Measurements from ENCODE around the gene SNX5.

The SNX5 gene

DNA sequence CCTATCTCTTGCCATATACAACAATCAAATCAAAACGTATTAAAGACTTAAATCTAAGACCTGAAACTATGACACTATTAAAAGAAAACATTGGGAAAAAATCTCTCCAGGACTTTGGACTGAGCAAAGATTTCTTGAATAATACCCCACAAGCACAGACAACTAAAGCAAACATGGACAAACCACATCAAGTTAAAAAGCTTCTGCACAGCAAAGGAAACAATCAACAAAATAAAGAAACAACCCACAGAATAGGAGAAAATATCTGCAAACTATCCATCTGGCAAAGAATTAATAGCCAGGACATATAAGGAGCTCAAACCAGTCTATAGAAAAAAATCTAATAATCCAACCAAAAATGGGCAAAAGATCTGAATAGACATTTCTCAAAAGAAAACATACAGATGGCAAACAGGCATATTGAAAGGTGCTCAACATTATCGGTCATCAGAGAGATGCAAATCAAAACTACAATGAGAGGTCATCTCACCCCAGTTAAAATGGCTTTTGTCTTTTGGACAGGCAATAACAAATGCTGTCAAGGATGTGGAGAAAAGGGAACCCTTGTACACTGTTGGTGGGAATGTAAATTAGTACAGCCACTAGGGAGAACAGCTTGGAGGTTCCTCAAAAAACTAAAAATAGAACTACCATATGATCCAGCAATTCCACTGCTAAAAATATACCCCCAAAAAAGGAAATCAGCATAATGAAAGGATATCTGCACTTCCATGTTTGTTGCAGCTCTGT is 76.2 kb downstream of the SNX5 start:
- no peaks in the 10 kb centered on the region for H3K36me3 ChIP-seq (ENCODE audit: control insufficient read depth, insufficient read depth, low read length)
- no peak for DNase-seq
- no peak overlapping the region for H3K27ac ChIP-seq (ENCODE audit: insufficient read depth, low read length, poor library complexity, severe bottlenecking)
- H3K27me3 ChIP-seq (replicated peaks; ENCODE audit: control insufficient read depth, insufficient read depth, low read length, poor library complexity, severe bottlenecking): no peaks in the 10 kb centered on the region
- no peaks in the 10 kb centered on the region for H3K4me1 ChIP-seq (ENCODE audit: control insufficient read depth, insufficient read depth, low read length, poor library complexity, severe bottlenecking)
- no peak overlapping the region for H3K4me3 ChIP-seq (ENCODE audit: insufficient read depth, low read depth, low read length, poor library complexity, severe bottlenecking)
- no peaks in the 10 kb centered on the region for H3K9me3 ChIP-seq (ENCODE audit: control insufficient read depth, low read length)
